PC-3 (cell line): ENCODE results near the gene NKD1. TPM values are rescaled to one million over a fixed set of nuclear protein-coding genes. Genes with fewer than 3 reads are reported as not detected.

Experiments used
- ATAC-seq: fragments of 200-7000 bp; cut with Tn5 transposase; 2 replicates; pipeline ENCODE4 v1.9.1; 2020; ENCODE audit warnings: mild to moderate bottlenecking, moderate library complexity
- BruUV-seq: library from RNA; stranded (reverse); fragments of 400-500 nt; replicated peaks from 2 replicates; lab custom pipeline; 2021; lab: Mats Ljungman, UMichigan
- CTCF ChIA-PET: fragments of 300-600 bp; sonication (Branson Sonifier 250); formaldehyde crosslinking; loops from one replicate; lab custom pipeline; 2022; ENCODE audit warnings: antibody characterized with exemption; lab: Charles Lee
- POLR2A ChIA-PET: fragments of 300-600 bp; sonication (Branson Sonifier 250); formaldehyde crosslinking; loops from one replicate; lab custom pipeline; 2022; ENCODE audit warnings: antibody characterized with exemption; ENCODE audit not compliant: unreplicated experiment; lab: Charles Lee
- DNase-seq: peaks from one replicate; pipeline ENCODE4 v3.0.0-alpha.2; 2015
- H2AFZ ChIP-seq: fragments of 300-600 bp; sonication (generic); 2 replicates; pipeline ENCODE4 v1.6.0; 2016; ENCODE audit warnings: antibody characterized with exemption, low read length
- H3F3A ChIP-seq: fragments of 300-600 bp; sonication (generic); one replicate; pipeline ENCODE4 v1.6.0; 2017; ENCODE audit warnings: antibody characterized with exemption, low read length, control low read depth, mild to moderate bottlenecking; ENCODE audit not compliant: unreplicated experiment
- H3K27ac ChIP-seq: fragments of 300-600 bp; sonication (generic); 2 replicates; pipeline ENCODE4 v1.5.1; 2016; ENCODE audit warnings: mild to moderate bottlenecking, low read length
- H3K27me3 ChIP-seq: fragments of 300-600 bp; sonication (generic); 2 replicates; pipeline ENCODE4 v1.6.1; 2016; ENCODE audit warnings: low read length, mixed read lengths
- H3K36me3 ChIP-seq: fragments of 300-600 bp; sonication (generic); 2 replicates; pipeline ENCODE4 v1.6.1; 2016; ENCODE audit warnings: low read depth, mixed run types, low read length, mixed read lengths
- H3K4me1 ChIP-seq: fragments of 300-600 bp; sonication (generic); 2 replicates; pipeline ENCODE4 v1.5.1; 2016; ENCODE audit warnings: low read length; ENCODE audit not compliant: insufficient read depth
- H3K4me2 ChIP-seq: fragments of 300-600 bp; sonication (generic); 2 replicates; pipeline ENCODE4 v1.6.0; 2016; ENCODE audit warnings: low read length
- H3K4me3 ChIP-seq: fragments of 300-600 bp; sonication (generic); 2 replicates; pipeline ENCODE4 v1.5.1; 2016; ENCODE audit warnings: mild to moderate bottlenecking, low read length, mixed read lengths
- H3K79me2 ChIP-seq: fragments of 300-600 bp; sonication (generic); 2 replicates; pipeline ENCODE4 v1.6.1; 2017; ENCODE audit warnings: low read length, mixed read lengths
- H3K9ac ChIP-seq: fragments of 300-600 bp; sonication (generic); 2 replicates; pipeline ENCODE4 v1.6.0; 2016; ENCODE audit warnings: mild to moderate bottlenecking, low read length
- H3K9me2 ChIP-seq: fragments of 300-600 bp; sonication (generic); replicated peaks from 2 replicates; pipeline ENCODE4 v1.6.1; 2016; ENCODE audit warnings: mixed run types, low read length, mixed read lengths
- H3K9me3 ChIP-seq: fragments of 300-600 bp; sonication (generic); 2 replicates; pipeline ENCODE4 v1.6.1; 2016; ENCODE audit warnings: low read length, mixed read lengths
- H4K20me1 ChIP-seq: fragments of 300-600 bp; sonication (generic); 2 replicates; pipeline ENCODE4 v1.6.1; 2016; ENCODE audit warnings: low read length, mixed read lengths
- EZH2 ChIP-seq: fragments of 300-600 bp; sonication (generic); IDR thresholded peaks from one replicate; pipeline ENCODE4 v1.6.1; 2017; ENCODE audit warnings: antibody characterized with exemption, mild to moderate bottlenecking, low read length; ENCODE audit not compliant: unreplicated experiment
- EZH2phosphoT487 ChIP-seq: fragments of 300-600 bp; sonication (generic); IDR thresholded peaks from 2 replicates; pipeline ENCODE4 v1.6.1; 2018; ENCODE audit warnings: mild to moderate bottlenecking, antibody characterized with exemption, low read length, borderline replicate concordance
- intact Hi-C: fragments of 100-400 bp; cut with micrococcal nuclease; formaldehyde crosslinking; loops from 2 replicates; pipeline ENCODE4 v1.9.0; 2023
- total RNA-seq: library from RNA; depleted of rRNA; stranded (reverse); fragments of >200 nt; gene quantifications from 2 replicates; pipeline ENCODE4 v1.2.3, GENCODE V29; 2014
- TF ChIP-seq, protein P1 (sequence below): fragments of 300-600 bp; sonication (generic); conservative IDR thresholded peaks from 2 replicates; pipeline ENCODE4 v1.5.1; 2017; ENCODE audit warnings: antibody characterized with exemption, low read depth, mild to moderate bottlenecking, low read length

NKD1 gene
- total RNA-seq, 1 experiment from 2014 or later, result 0.07 TPM

DNA sequence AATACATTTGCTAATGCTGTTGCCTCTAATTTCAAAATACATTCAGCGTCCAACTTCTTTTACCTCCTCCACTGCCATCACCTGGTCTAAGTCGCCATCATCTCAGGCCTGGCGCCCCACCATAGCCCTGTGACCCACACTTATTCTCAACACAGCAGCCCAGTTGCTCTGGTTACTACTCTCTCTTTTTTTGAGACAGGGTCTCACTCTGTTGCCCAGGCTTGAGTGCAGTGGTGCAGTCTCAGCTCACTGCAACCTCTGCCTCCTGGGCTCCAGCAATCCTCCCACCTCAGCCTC is 7.5 kb upstream of the NKD1 start:
- H3K4me3 ChIP-seq, result no peak overlapping the region
- ChIA-PET CTCF (no interaction called here), POLR2A (no interaction called here)
- ATAC-seq (no peak), DNase-seq (no peak)
- no peak overlapping the region for H3K4me2 ChIP-seq
- H4K20me1 ChIP-seq, result no peaks in the 10 kb centered on the region
- H3F3A ChIP-seq, result no peaks in the 10 kb centered on the region
- no peaks in the 10 kb centered on the region for H3K36me3 ChIP-seq
- no peaks in the 10 kb centered on the region for H3K9me3 ChIP-seq
- H3K79me2 ChIP-seq, result no peaks in the 10 kb centered on the region
- no peaks in the 10 kb centered on the region for H3K4me1 ChIP-seq
- BruUV-seq, result no TSS peak
- no peak overlapping the region for H2AFZ ChIP-seq
- H3K9me2 ChIP-seq, result no peaks in the 10 kb centered on the region
- no peak for TF ChIP-seq EZH2phosphoT487
- TF ChIP-seq, protein P1, sequence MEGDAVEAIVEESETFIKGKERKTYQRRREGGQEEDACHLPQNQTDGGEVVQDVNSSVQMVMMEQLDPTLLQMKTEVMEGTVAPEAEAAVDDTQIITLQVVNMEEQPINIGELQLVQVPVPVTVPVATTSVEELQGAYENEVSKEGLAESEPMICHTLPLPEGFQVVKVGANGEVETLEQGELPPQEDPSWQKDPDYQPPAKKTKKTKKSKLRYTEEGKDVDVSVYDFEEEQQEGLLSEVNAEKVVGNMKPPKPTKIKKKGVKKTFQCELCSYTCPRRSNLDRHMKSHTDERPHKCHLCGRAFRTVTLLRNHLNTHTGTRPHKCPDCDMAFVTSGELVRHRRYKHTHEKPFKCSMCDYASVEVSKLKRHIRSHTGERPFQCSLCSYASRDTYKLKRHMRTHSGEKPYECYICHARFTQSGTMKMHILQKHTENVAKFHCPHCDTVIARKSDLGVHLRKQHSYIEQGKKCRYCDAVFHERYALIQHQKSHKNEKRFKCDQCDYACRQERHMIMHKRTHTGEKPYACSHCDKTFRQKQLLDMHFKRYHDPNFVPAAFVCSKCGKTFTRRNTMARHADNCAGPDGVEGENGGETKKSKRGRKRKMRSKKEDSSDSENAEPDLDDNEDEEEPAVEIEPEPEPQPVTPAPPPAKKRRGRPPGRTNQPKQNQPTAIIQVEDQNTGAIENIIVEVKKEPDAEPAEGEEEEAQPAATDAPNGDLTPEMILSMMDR, result no peak
- no peak for TF ChIP-seq EZH2
- intact Hi-C loops, result no loop called here
- H3K27me3 ChIP-seq, result peaks cover 15% of the 10 kb centered on the region; the same call in 1 of the 2 replicates
- H3K27ac ChIP-seq, result no peak overlapping the region
- no peak overlapping the region for H3K9ac ChIP-seq

DNA sequence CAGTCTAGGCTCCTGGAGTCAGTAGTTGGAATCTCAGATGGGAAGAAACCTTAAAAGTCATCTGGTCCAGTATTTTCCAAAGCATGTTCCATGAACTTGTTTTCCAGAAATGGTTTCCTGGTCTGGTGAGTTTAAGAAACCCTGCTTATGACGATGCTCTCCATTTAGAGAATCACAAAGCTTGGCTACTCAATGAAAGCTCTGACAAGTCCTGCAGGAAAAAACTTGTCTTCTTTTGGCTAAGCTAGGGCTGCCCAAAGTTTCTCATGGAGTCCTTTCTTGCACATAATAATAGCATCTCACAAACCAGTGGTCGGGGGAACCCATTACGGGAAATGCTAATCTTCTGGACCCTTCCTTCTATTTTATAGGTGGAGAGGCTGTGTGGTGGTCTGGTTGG is 5.5 kb upstream of the NKD1 start:
- no peaks in the 10 kb centered on the region for H4K20me1 ChIP-seq
- no peaks in the 10 kb centered on the region for H3K79me2 ChIP-seq
- no peak overlapping the region for H3K9ac ChIP-seq
- no peaks in the 10 kb centered on the region for H3K9me2 ChIP-seq
- no peaks in the 10 kb centered on the region for H3K36me3 ChIP-seq
- intact Hi-C loops, result no loop called here
- H3K27me3 ChIP-seq, result peaks cover 33% of the 10 kb centered on the region
- TF ChIP-seq EZH2phosphoT487 (no peak), EZH2 (no peak)
- TF ChIP-seq, protein P1, result no peak
- H3K4me3 ChIP-seq, result no peak overlapping the region
- CTCF ChIA-PET, result no interaction called here
- no peak for DNase-seq
- H3F3A ChIP-seq, result no peaks in the 10 kb centered on the region
- H3K4me2 ChIP-seq, result no peak overlapping the region
- no peak overlapping the region for H2AFZ ChIP-seq
- POLR2A ChIA-PET, result no interaction called here
- no peak for ATAC-seq
- no peaks in the 10 kb centered on the region for H3K9me3 ChIP-seq
- H3K27ac ChIP-seq, result no peak overlapping the region
- BruUV-seq, result no TSS peak
- no peaks in the 10 kb centered on the region; the same call in 1 of the 2 replicates for H3K4me1 ChIP-seq

DNA sequence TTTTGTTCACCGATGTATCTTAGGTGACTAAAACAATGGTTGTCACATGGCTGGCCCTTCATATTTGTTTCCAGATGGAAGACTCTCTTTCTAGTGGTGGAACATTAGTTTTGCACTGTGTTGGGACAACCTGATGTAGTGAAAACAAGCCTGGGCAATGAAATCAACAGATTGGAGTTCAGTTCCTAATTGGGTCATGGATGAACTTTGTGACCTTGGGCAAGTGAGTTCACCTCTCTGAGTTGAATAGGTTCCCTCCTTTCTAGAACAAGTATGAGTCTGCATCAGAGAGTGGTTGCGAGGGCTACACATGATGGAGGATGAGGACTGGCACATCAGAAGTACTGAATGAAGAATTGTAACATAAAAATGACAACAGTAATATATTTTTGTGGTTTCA is 2.1 kb upstream of the NKD1 start:
- no peak for ATAC-seq
- POLR2A ChIA-PET, result no interaction called here
- Histone ChIP-seq H3K27me3 (peaks cover 42% of the 10 kb centered on the region), H3K4me3 (no peak overlapping the region), H3K4me2 (no peak overlapping the region), H3F3A (no peaks in the 10 kb centered on the region), H3K36me3 (no peaks in the 10 kb centered on the region), H3K79me2 (no peaks in the 10 kb centered on the region), H3K9me3 (no peaks in the 10 kb centered on the region), H2AFZ (no peak overlapping the region), H3K4me1 (no peaks in the 10 kb centered on the region; the same call in 1 of the 2 replicates), H3K9me2 (no peaks in the 10 kb centered on the region), H3K9ac (no peak overlapping the region), H4K20me1 (no peaks in the 10 kb centered on the region), H3K27ac (no peak overlapping the region)
- intact Hi-C loops, result no loop called here
- CTCF ChIA-PET, result no interaction called here
- BruUV-seq, result no TSS peak
- TF ChIP-seq EZH2 (no peak), EZH2phosphoT487 (no peak)
- TF ChIP-seq, protein P1, result no peak
- DNase-seq, result no peak
